Keratinocyte (primary cell): ENCODE results near the gene RUSC1.

Source experiments
- EZH2 ChIP-seq: IDR thresholded peaks from one replicate; pipeline ENCODE4 v1.6.1; 2012; ENCODE audit warnings: inconsistent platforms, mild to moderate bottlenecking, low read length, moderate library complexity
- TF ChIP-seq, protein P1 (sequence below), 3 experiments: IDR thresholded peaks in 1 of 3; conservative IDR thresholded peaks in 1 of 3; optimal IDR thresholded peaks in 1 of 3; 2 replicates in 2 of 3; 3 replicates in 1 of 3; pipeline versions ENCODE3 to v1.5.1; 2011; ENCODE audit warnings: low read length in 3 of 3, mild to moderate bottlenecking in 3 of 3, moderate library complexity in 2 of 3, control low read depth in 1 of 3, inconsistent platforms in 1 of 3; ENCODE audit not compliant: insufficient read depth in 2 of 3; ENCODE audit errors: extremely low read depth in 1 of 3

DNA sequence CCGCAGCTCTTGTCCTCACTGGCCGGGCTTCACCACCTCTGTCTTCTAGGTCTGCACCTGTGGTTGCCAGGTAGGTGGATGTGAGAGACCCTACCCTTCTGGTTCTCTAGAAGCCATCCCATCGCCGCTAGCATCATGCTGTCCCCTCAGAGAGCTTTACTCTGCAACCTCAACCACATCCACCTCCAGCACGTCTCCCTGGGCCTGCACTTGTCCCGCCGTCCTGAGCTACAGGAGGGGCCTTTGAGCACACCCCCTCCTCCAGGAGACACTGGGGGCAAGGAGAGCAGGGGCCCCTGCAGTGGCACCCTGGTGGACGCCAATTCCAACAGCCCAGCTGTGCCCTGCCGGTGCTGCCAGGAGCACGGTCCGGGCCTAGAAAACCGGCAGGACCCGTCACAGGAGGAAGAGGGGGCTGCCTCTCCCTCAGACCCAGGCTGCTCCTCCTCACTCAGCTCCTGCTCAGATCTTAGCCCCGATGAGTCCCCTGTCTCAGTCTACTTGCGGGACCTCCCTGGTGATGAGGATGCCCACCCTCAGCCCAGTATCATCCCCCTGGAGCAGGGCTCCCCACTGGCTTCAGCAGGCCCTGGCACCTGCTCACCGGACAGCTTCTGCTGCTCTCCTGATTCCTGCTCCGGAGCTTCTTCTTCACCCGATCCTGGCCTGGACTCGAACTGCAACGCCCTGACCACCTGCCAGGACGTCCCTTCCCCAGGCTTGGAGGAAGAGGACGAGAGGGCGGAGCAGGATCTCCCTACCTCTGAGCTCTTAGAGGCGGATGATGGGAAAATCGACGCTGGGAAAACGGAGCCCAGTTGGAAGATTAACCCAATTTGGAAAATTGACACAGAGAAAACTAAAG is 1.2 kb downstream of the RUSC1 start:
- TF ChIP-seq, protein P1, sequence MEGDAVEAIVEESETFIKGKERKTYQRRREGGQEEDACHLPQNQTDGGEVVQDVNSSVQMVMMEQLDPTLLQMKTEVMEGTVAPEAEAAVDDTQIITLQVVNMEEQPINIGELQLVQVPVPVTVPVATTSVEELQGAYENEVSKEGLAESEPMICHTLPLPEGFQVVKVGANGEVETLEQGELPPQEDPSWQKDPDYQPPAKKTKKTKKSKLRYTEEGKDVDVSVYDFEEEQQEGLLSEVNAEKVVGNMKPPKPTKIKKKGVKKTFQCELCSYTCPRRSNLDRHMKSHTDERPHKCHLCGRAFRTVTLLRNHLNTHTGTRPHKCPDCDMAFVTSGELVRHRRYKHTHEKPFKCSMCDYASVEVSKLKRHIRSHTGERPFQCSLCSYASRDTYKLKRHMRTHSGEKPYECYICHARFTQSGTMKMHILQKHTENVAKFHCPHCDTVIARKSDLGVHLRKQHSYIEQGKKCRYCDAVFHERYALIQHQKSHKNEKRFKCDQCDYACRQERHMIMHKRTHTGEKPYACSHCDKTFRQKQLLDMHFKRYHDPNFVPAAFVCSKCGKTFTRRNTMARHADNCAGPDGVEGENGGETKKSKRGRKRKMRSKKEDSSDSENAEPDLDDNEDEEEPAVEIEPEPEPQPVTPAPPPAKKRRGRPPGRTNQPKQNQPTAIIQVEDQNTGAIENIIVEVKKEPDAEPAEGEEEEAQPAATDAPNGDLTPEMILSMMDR (optimal IDR thresholded peaks at IDR 0.05 in 1 of 3, IDR thresholded peaks at IDR 0.05 in 1 of 3, conservative IDR thresholded peaks at IDR 0.05 in 1 of 3; ENCODE audit: extremely low read depth in 1 of 3, insufficient read depth in 2 of 3, low read length in 3 of 3) = no peak
- no peak for TF ChIP-seq EZH2
